Colonic mucosa (tissue), 4 donors: ENCODE measurements around the gene C1QTNF5. TPM values are rescaled to one million over a fixed set of nuclear protein-coding genes. Genes with fewer than 3 reads are reported as not detected.
A peak's percentile ranks its signal among the peaks of the same experiment; 100 is the strongest.

Experiments used
- DNase-seq: peaks from one replicate; pipeline ENCODE4 v3.0.0-alpha.2; 2020
- H3K27ac ChIP-seq: fragments of 200-600 bp; one replicate; pipeline ENCODE4 v1.8.0; 2021
- H3K27me3 ChIP-seq: fragments of 200-600 bp; one replicate; pipeline ENCODE4 v1.8.0; 2021
- H3K36me3 ChIP-seq: fragments of 200-600 bp; one replicate; pipeline ENCODE4 v1.8.0; 2021
- H3K4me1 ChIP-seq: fragments of 200-600 bp; one replicate; pipeline ENCODE4 v1.8.0; 2021; ENCODE audit warnings: mild to moderate bottlenecking
- H3K4me3 ChIP-seq: fragments of 200-600 bp; one replicate; pipeline ENCODE4 v1.8.0; 2021
- H3K9ac ChIP-seq, 2 donors: one replicate each; pipeline ENCODE4 v1.7.0; 2013; ENCODE audit warnings: control low read depth in 2 of 2, low read depth in 2 of 2, low read length in 2 of 2
- H3K9me3 ChIP-seq: fragments of 200-600 bp; one replicate; pipeline ENCODE4 v1.8.0; 2021
- intact Hi-C: fragments of 100-400 bp; cut with DNase I; formaldehyde crosslinking; loops from one replicate; pipeline ENCODE4 v1.14.1; 2022
- total RNA-seq, 2 donors: library from RNA; stranded (reverse); fragmentation: NEBNext Ultra II Directional in 1 of 2; extraction: Animal tissue kit (Norgen Biotek cat#: 25700) in 1 of 2; gene quantifications; one replicate each; pipeline ENCODE4 v1.2.1, GENCODE V29; 2021
- TF ChIP-seq, protein P1 (sequence below): fragments of 200-600 bp; IDR thresholded peaks from one replicate; pipeline ENCODE4 v1.8.0; 2022; ENCODE audit warnings: antibody characterized with exemption, mild to moderate bottlenecking
- donor health status: healthy.
- donor health status: DM: no; HTN: no; CAD: no.
- donor health status: DM: no; HTN: no; CAD: no.

The C1QTNF5 gene
- total RNA-seq, 2 donors from 2014 or later, result 5.3 to 8.7 TPM

DNA sequence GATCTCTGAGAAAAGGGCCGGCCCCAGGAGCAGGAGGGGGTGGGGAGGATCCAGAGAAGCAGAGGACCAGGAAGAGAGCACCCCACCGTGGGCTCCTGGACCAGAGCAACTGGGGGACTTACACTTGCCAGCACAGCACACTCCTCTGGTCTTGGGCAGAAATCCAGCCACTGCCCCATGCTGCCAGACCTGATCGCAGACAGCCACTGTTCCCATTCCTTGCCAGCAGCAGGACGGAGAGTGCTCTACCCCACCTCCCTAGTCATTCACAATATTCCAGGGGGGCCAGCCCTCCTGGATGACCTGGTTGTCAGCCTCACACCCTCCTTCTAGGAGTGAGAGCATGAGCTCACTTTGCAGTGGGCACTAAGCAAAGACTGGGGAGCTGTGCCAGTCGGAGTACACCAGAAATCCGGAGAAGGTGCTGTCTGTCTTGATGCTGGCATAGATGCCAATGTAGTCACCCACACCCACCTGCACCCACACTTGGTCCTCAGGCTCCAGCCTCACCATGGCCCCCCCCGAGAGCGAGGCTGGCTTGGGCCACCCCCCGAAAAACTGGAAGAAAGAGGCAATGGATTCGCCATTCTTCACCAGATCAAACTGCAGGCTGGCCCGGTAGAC, 1.6 kb downstream of the C1QTNF5 start:
- peak overlapping the region; percentile 68 for H3K27ac ChIP-seq
- H3K27me3 ChIP-seq, result peaks cover 18% of the 10 kb centered on the region
- H3K9ac ChIP-seq, result peak overlapping the region; percentile 48 to 75
- peaks cover 22% of the 10 kb centered on the region for H3K4me1 ChIP-seq
- TF ChIP-seq, protein P1, sequence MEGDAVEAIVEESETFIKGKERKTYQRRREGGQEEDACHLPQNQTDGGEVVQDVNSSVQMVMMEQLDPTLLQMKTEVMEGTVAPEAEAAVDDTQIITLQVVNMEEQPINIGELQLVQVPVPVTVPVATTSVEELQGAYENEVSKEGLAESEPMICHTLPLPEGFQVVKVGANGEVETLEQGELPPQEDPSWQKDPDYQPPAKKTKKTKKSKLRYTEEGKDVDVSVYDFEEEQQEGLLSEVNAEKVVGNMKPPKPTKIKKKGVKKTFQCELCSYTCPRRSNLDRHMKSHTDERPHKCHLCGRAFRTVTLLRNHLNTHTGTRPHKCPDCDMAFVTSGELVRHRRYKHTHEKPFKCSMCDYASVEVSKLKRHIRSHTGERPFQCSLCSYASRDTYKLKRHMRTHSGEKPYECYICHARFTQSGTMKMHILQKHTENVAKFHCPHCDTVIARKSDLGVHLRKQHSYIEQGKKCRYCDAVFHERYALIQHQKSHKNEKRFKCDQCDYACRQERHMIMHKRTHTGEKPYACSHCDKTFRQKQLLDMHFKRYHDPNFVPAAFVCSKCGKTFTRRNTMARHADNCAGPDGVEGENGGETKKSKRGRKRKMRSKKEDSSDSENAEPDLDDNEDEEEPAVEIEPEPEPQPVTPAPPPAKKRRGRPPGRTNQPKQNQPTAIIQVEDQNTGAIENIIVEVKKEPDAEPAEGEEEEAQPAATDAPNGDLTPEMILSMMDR, result no peak
- no peaks in the 10 kb centered on the region for H3K9me3 ChIP-seq
- no peak for DNase-seq
- intact Hi-C loops, result no loop called here
- no peaks in the 10 kb centered on the region for H3K36me3 ChIP-seq
- peak overlapping the region; percentile 34 for H3K4me3 ChIP-seq

DNA sequence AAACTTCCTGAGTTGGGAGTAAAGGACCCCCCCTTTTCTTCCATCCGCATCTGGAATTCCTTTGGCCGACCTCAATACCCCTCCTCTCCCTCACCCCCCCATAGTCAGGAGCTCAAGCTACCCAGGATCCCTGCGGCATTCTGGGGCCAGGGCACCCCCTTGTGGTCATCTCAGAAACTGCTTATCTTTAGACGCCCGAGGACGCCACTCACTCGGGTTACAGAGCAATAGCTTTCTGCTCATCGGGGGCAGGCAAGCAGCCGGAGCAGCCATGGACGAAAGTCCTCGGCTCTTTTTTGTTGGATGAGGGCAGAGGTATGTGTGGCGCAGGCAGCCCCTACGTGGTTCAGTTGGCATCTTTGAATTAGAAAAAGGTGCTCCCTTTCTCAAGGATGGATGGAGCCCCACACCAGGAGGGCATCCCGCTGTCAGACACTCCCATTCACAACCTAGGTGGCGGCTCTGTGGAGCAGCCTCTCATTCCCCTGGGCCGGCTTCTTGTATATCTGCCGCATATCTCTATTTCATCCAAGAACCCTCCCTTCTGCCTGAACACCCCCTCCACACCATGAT, 2.3 kb downstream of the C1QTNF5 start:
- H3K9ac ChIP-seq, result no peak overlapping the region
- TF ChIP-seq, protein P1, result peak; percentile 63
- peaks cover 18% of the 10 kb centered on the region for H3K27me3 ChIP-seq
- peak overlapping the region; percentile 28 for H3K27ac ChIP-seq
- no peaks in the 10 kb centered on the region for H3K36me3 ChIP-seq
- no peaks in the 10 kb centered on the region for H3K9me3 ChIP-seq
- intact Hi-C loops, result no loop called here
- no peak overlapping the region for H3K4me3 ChIP-seq
- H3K4me1 ChIP-seq, result peaks cover 22% of the 10 kb centered on the region
- peak; percentile 82 for DNase-seq

DNA sequence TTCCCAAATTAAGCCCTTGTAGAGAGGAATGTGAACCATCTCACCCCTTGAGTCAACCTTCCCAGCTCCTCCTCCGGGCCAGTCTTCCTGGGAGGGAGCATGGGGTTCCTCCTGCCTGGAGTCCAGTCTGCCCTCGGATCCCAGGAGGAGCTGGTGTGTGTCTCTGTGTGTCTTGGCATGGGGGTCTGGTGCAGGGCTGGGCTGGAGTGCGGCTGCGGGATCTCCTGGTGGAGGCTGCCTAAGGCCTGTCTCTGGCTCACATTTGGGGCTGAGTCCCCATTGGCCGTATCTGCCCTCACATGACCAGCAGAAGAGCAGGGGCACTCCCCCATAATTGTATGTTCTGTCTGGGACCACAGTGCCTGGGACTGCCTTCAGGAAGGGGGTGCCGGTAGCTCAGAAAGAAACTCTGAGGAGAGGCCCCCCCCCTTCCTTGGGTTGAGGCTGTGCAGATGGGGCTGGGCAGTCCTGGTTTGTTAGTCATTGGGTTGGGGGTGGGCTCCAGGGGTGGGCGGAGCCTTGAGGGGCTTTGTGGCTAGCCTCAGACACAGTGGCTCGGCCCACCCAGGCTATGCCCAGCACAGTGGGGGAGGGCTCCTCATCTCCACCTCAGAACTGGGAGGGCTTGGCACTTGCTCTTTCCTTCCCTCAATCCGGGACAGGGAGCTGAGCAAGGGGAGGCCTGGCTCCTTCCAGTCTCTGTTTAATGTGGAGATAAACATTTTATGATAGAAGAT, 2.9 kb downstream of the C1QTNF5 start:
- peaks cover 22% of the 10 kb centered on the region for H3K4me1 ChIP-seq
- H3K27me3 ChIP-seq, result peaks cover 18% of the 10 kb centered on the region
- TF ChIP-seq, protein P1, result no peak
- DNase-seq, result no peak
- no peaks in the 10 kb centered on the region for H3K9me3 ChIP-seq
- H3K4me3 ChIP-seq, result no peak overlapping the region
- H3K9ac ChIP-seq, result peak overlapping the region in 1 of 2 donors; percentile 37
- peak overlapping the region; percentile 4 for H3K27ac ChIP-seq
- no peaks in the 10 kb centered on the region for H3K36me3 ChIP-seq
- intact Hi-C loops, result no loop called here

DNA sequence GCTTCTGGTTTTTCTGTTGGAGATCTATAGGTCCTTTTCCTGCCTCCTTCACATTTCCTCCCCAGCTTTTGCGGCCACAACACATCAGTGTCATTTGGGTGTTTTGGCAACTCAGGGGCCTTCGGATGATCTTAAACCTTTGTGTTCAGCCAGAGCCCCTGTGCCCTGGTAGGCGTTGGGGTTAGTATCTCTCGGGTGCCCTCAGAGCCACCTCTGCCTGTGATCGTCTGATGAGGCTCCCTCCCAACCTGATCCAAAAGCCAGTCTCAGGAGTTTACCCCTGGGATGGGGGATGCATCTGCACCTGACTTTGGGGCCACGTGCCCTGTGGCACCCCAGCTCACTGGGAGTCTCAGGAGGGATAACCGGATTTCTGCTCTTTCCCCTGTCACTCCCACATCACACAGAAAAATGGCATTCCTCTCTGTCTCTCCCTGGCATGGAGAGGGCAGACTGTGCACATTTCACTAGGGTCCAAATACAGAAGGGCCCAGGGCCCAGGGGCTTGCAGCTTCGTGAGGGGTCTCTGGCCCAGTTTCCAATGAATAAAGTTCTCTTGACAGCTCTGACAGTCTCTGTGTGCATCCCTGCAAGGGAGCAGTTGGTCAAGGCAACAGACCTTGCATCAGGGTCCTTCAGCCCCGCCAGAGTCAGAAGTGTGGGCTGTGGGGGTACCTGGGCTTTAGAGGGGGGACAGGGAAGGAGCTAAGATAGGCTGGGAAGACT, 3.8 kb downstream of the C1QTNF5 start:
- Histone ChIP-seq H3K4me3 (no peak overlapping the region), H3K9ac (no peak overlapping the region), H3K27ac (peak overlapping the region; percentile 4), H3K9me3 (no peaks in the 10 kb centered on the region), H3K4me1 (peaks cover 22% of the 10 kb centered on the region), H3K36me3 (no peaks in the 10 kb centered on the region), H3K27me3 (peaks cover 18% of the 10 kb centered on the region)
- DNase-seq, result no peak
- TF ChIP-seq, protein P1, result no peak
- intact Hi-C loops, result no loop called here
